Measurements from ENCODE around the gene EHD1.

The EHD1 gene

GRCh38 chr11:64875369-64876228 is 2.8 kb downstream of the EHD1 start:
- TF ChIP-seq, protein P1, sequence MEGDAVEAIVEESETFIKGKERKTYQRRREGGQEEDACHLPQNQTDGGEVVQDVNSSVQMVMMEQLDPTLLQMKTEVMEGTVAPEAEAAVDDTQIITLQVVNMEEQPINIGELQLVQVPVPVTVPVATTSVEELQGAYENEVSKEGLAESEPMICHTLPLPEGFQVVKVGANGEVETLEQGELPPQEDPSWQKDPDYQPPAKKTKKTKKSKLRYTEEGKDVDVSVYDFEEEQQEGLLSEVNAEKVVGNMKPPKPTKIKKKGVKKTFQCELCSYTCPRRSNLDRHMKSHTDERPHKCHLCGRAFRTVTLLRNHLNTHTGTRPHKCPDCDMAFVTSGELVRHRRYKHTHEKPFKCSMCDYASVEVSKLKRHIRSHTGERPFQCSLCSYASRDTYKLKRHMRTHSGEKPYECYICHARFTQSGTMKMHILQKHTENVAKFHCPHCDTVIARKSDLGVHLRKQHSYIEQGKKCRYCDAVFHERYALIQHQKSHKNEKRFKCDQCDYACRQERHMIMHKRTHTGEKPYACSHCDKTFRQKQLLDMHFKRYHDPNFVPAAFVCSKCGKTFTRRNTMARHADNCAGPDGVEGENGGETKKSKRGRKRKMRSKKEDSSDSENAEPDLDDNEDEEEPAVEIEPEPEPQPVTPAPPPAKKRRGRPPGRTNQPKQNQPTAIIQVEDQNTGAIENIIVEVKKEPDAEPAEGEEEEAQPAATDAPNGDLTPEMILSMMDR (IDR thresholded peaks at IDR 0.05; ENCODE audit: low read depth, low read length, missing control alignments) = no peak
- no peak for DNase-seq (ENCODE audit: extremely low read depth, low read depth)
- H3K4me3 ChIP-seq (replicated peaks; ENCODE audit: low read depth, low read length) = peak overlapping the region; percentile 85

DNA sequence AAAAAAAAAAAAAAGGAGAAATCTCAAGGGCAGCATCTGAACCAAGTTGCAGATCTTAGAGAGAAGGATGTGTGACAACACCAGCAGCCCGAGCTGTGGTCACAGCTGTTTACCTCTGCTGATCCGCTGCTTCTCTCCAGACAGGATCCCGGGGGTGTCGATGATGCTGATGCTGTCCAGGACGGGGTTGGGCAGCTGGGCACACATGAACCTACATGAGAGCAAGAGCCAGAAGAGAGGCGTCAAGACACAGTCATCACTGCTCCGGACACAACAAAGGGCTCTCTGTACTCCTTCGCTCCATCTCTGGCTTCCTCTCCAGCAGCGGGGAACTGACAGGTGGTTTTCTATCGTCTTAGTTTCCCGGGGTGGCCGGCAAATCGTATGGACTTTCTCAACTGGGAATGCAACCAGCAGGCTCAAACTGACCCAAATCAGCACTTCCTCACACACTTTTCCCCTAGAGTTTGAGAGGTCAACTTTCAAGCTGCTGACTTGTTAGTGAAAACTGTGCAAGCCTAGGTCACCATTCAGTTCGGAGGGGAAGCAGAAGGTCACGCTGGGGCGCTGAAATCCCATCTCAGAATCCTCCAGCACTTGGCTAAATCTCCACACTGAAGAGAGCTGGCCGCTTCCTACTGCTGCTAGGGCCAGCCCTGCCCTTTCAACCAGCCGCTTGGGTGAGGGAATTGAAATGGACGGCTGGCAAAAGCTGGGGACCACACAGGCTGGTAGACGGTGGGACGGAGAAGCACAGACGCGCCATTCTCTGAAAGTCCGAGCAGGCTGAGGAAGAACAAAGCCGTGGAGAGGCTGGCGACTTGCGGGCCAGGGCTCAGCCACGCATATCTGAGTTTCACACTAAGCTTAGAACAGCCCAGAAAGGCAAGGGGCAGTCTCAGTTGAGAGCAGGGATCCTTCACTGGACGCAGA is 3.8 kb downstream of the EHD1 start:
- no peak for DNase-seq (ENCODE audit: extremely low read depth, low read depth)
- TF ChIP-seq, protein P1 (IDR thresholded peaks at IDR 0.05; ENCODE audit: low read depth, low read length, missing control alignments) = no peak
- H3K4me3 ChIP-seq (replicated peaks; ENCODE audit: low read depth, low read length) = no peak overlapping the region

GRCh38 chr11:64872790-64873488 is 5.5 kb downstream of the EHD1 start:
- TF ChIP-seq, protein P1 (IDR thresholded peaks at IDR 0.05; ENCODE audit: low read depth, low read length, missing control alignments) = no peak

DNA sequence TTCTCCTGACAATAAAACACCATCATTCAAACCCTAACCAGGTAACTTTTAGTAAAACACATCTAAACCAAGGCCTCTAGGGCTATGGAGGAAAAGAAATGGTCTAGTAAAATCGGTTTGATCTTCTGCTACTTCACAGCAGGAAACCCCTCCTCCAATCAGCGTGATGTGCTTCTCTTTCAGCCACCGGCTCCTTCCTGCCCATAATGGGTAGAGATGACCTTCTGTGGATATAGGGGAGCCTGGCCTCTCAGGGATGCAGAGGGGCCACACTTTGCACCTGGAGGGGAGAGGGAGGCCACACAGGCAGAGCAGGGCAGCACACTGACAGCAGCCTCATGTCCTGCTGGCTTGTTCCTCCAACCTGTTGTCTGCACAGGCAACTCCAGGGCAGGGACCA is 6.9 kb downstream of the EHD1 start:
- no peak for DNase-seq (ENCODE audit: extremely low read depth, low read depth)
- H3K4me3 ChIP-seq (replicated peaks; ENCODE audit: low read depth, low read length) = no peak overlapping the region
- TF ChIP-seq, protein P1 (IDR thresholded peaks at IDR 0.05; ENCODE audit: low read depth, low read length, missing control alignments) = no peak

More at GRCh38 chr11:64872790-64873488, 5.5 kb downstream of the EHD1 start:
- DNase-seq (ENCODE audit: extremely low read depth, low read depth) = no peak
- H3K4me3 ChIP-seq (replicated peaks; ENCODE audit: low read depth, low read length) = no peak overlapping the region

DNA sequence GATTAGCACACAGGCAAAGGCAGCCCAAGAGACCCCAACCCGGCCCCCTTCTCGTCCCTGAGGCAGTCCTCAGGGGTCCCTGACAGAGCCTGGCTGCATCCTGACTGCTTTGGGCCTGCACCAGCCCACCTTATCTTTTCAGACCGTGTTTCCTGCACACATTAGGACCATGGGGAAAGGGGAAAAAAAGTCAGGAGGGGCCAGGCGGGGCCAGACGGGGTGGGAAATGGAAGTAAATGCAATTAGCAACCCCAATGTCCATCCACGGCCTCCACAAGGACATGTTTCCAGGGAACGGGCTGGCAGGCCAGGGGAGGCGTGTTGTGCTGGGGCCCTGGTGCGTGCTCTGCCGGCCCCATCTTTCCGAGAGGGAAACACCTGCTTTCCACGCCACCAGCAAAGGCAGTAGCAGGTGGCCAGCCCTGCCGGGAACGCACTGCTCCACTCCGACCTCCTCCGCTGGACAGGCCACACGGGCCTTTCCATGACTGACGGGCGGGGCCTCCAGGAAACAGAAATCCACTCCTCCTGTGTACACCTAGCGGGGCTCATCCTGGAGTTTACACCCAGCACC is 7.4 kb downstream of the EHD1 start:
- DNase-seq (ENCODE audit: extremely low read depth, low read depth) = no peak

More for the DNA sequence above, 7.4 kb downstream of the EHD1 start:
- TF ChIP-seq, protein P1 (IDR thresholded peaks at IDR 0.05; ENCODE audit: low read depth, low read length, missing control alignments) = no peak
- no peak overlapping the region for H3K4me3 ChIP-seq (replicated peaks; ENCODE audit: low read depth, low read length)

Measured in HFF-Myc (cell line).